Lower leg skin (tissue), 4 donors: ENCODE measurements around the gene CPSF7. TPM values are rescaled to one million over a fixed set of nuclear protein-coding genes. Genes with fewer than 3 reads are reported as not detected.
A peak's percentile ranks its signal among the peaks of the same experiment; 100 is the strongest.
"Not testable (repeated sequence)": the region's sequence is repeated elsewhere in the genome, so short reads cannot be mapped to it uniquely, and the experiment has no call there.

Source experiments
- DNase-seq, 2 donors: peaks; one replicate each; pipeline ENCODE4 v3.0.0-alpha.2; 2019; ENCODE audit warnings: low spot score in 2 of 2
- H3K4me3 ChIP-seq: fragments of 200-600 bp; sonication (generic); 2 replicates; pipeline ENCODE4 v1.5.1; 2017; ENCODE audit warnings: mild to moderate bottlenecking, low read depth; ENCODE audit not compliant: poor library complexity, severe bottlenecking
- POLR2A ChIP-seq, 2 donors: fragments of 450-650 bp; IDR thresholded peaks; one replicate each; pipeline ENCODE4 v1.6.1; 2016 to 2017; ENCODE audit warnings: antibody characterized with exemption in 2 of 2, mild to moderate bottlenecking in 1 of 2, moderate library complexity in 1 of 2
- WGBS, 2 donors: methylation state at CpG; one replicate each; pipeline ENCODE4 v1.1.5; 2018; 5-methylcytosine and 5-hydroxymethylcytosine counted together
- intact Hi-C: fragments of 100-400 bp; cut with DNase I; formaldehyde crosslinking; loops from one replicate; pipeline ENCODE4 v1.15.0; 2023; ENCODE audit warnings: low total_unique reads
- total RNA-seq, 4 donors: library from RNA; depleted of rRNA; stranded (reverse); fragments of >200 nt; gene quantifications; one replicate each; pipeline ENCODE4 v1.1.0, GENCODE V29; 2016
- TF ChIP-seq, protein P1 (sequence below), 3 donors: fragments of 450-650 bp; IDR thresholded peaks; one replicate each; pipeline ENCODE4 v1.5.1; 2016; ENCODE audit warnings: antibody characterized with exemption in 3 of 3, mild to moderate bottlenecking in 3 of 3, moderate library complexity in 2 of 3

Gene CPSF7
- total RNA-seq, 4 donors from 2014 or later: 47.1 to 58.2 (median 48.9) TPM

DNA sequence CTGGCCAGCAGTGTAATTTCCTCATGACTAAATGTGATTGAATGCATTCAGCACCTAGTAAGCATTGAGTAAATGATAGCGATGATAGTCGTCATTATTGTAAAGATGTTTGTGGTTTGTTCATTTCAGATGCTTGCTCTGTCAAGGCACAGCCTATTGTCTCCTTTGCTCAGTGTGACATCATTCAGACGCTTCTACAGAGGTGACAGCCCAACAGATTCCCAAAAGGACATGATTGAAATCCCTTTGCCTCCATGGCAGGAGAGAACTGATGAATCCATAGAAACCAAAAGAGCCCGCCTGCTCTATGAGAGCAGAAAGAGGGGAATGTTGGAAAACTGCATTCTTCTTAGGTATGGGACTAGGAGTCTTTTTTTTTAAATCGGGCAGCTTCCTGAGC, 7.7 kb upstream of the CPSF7 start:
- TF ChIP-seq, protein P1, sequence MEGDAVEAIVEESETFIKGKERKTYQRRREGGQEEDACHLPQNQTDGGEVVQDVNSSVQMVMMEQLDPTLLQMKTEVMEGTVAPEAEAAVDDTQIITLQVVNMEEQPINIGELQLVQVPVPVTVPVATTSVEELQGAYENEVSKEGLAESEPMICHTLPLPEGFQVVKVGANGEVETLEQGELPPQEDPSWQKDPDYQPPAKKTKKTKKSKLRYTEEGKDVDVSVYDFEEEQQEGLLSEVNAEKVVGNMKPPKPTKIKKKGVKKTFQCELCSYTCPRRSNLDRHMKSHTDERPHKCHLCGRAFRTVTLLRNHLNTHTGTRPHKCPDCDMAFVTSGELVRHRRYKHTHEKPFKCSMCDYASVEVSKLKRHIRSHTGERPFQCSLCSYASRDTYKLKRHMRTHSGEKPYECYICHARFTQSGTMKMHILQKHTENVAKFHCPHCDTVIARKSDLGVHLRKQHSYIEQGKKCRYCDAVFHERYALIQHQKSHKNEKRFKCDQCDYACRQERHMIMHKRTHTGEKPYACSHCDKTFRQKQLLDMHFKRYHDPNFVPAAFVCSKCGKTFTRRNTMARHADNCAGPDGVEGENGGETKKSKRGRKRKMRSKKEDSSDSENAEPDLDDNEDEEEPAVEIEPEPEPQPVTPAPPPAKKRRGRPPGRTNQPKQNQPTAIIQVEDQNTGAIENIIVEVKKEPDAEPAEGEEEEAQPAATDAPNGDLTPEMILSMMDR (IDR thresholded peaks at IDR 0.05): no peak
- no peak for TF ChIP-seq POLR2A (IDR thresholded peaks at IDR 0.05)
- WGBS, 2 donors: 94 to 96% methylated on average over 5 of the region's 5 CpGs

GRCh38 chr11:61430839-61431238, 1.1 kb upstream of the CPSF7 start:
- intact Hi-C loops, DNase-seq, H3K4me3 ChIP-seq: not testable (repeated sequence)
- WGBS, 2 donors: 69 to 74% methylated on average over 10 of the region's 10 CpGs

More for the DNA sequence above, 7.7 kb upstream of the CPSF7 start:
- DNase-seq: no peak
- no peak overlapping the region for H3K4me3 ChIP-seq
- intact Hi-C loops: no loop called here

DNA sequence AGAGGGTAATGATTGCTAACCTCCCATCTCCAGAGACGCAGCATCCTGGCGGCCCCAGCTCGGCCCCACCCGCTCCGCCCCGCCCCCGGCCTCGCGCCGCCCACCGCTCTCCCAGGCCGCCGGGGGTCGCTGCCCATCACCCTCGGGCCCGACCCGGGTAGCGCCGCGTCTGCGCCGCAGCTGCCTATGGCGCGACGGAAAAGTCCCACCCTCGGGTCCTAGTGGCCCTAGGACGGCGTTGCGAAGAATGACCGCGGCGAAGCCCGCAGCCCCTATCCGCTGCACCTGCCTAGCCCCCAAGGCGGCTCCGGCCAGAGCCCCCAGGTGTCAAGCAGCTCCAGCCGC, 457 bp downstream of the CPSF7 start:
- DNase-seq: peak; percentile 28 to 90
- peak overlapping the region; percentile 73 for H3K4me3 ChIP-seq
- TF ChIP-seq POLR2A (IDR thresholded peaks at IDR 0.05): no peak
- TF ChIP-seq, protein P1 (IDR thresholded peaks at IDR 0.05): no peak
- 0 to 1% methylated on average over 9 to 21 of the region's 37 CpGs for WGBS, 2 donors
- intact Hi-C loops: no loop called here

DNA sequence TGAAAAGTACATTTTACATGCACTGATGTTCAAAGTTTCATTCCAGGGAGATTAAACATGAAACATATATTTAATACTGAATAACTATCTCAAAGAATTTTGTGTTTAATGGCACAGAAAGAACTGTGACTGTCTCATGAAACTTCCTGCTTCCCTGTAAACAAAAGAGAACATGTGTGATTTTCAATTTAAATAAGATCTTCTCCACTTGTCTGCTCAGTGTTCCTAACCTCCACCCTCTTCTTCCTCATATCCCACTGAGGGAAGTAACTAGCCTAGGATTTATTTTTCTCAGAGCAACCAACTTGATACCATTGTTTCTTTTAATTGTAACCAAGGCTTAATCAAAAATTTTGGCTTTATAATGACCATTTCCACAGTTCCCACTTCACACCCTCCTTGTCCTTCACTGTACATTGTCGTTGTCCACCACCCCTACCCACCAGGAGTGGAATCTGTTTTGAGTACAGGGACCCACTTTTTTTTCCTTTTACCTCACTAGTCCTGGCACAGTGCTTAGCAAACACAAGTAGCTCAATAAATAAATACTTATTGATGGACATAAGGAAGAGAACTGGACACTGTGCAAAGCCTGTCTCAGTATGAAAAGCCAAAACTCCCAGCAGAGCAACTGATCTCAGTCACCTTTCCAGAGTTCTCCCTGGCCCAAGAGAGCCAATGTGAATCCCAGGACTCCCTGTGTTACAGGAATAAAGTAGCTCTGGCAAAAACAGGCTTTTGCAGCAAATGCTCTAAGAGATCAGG, 4.2 kb downstream of the CPSF7 start:
- H3K4me3 ChIP-seq: no peak overlapping the region
- TF ChIP-seq POLR2A (IDR thresholded peaks at IDR 0.05): no peak
- TF ChIP-seq, protein P1 (IDR thresholded peaks at IDR 0.05): no peak
- intact Hi-C loops: no loop called here
- DNase-seq: no peak
- 86 to 95% methylated on average over 1 of the region's 1 CpG for WGBS, 2 donors

DNA sequence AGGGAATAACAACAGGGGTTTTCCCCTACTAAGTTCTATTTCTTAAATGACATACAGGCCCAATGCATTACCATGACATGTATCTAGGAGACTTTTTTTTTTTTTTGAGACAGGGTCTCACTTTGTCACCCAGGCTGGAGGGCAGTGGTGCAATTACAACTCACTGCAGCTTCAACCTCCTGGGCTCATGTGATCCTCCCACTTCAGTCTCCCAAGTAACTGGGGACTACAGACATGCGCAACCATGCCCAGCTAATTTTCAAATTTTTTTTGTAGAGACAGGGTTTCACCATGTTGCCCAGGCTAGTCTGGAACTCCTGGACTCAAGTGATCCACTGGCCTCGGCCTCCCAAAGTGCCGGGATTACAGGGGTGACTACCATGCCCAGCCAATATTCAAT, 7.5 kb downstream of the CPSF7 start:
- 96 to 98% methylated on average over 3 of the region's 3 CpGs for WGBS, 2 donors
- DNase-seq: no peak
- H3K4me3 ChIP-seq: no peak overlapping the region
- TF ChIP-seq, protein P1 (IDR thresholded peaks at IDR 0.05): no peak
- TF ChIP-seq POLR2A (IDR thresholded peaks at IDR 0.05): no peak
- intact Hi-C loops: no loop called here

GRCh38 chr11:61418136-61418535, 11.6 kb downstream of the CPSF7 start:
- no peak overlapping the region for H3K4me3 ChIP-seq
- intact Hi-C loops: no loop called here
- TF ChIP-seq, protein P1 (IDR thresholded peaks at IDR 0.05): no peak
- no peak for TF ChIP-seq POLR2A (IDR thresholded peaks at IDR 0.05)
- DNase-seq: no peak
